ENCODE measurements around the gene CFL1. TPM values are rescaled to one million over a fixed set of nuclear protein-coding genes. Genes with fewer than 3 reads are reported as not detected.
A peak's percentile ranks its signal among the peaks of the same experiment; 100 is the strongest.

The CFL1 gene
- total and polyA plus RNA-seq, 8 donors = 389 to 1,430 (median 667) TPM

DNA sequence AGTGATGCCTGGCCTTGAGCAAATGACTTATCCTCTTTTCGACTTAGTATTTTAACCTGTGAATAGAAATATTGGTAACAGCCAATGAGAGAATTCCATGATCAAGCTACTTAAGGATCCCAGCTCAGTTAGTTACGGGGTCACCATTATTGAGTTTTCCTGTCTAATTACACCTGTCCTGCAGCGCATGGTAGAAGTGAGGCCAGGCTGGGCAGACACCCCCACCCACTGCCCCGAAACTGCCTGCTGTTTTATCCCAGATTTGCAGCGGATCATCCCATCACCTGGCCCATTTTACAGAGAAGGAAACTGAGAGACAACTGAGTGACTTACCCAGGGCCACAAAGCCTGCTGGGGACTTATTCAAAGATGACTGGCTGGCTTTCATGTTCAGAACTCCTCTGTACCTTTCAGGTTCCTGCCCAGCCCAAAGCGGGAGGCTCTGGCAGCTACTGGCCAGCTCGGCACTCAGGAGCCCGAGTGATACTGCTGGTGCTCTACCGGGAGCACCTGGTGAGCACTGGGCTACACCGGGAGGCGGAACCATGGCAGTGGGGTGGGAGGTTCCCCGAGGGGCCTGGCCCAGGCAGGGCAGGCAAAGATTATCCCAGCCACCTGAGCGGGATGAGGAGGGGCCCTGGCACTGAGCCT, 3.7 kb upstream of the CFL1 start:
- peak overlapping the region; percentile 94 to 99 (median 99) for H3K4me3 ChIP-seq

GRCh38 chr11:65861165-65861505, 3.2 kb upstream of the CFL1 start:
- no peak for DNase-seq
- WGBS, 5 donors = 6 to 12% (median 10%) methylated on average over 13 to 14 of the region's 14 CpGs
- no peaks in the 10 kb centered on the region for H3K27me3 ChIP-seq
- H3K4me1 ChIP-seq = peaks cover 18 to 58% (median 47%) of the 10 kb centered on the region in 4 donors
- peak overlapping the region; percentile 94 to 99 (median 99) for H3K4me3 ChIP-seq
- TF ChIP-seq POLR2A (IDR thresholded peaks at IDR 0.05) (no peak), CTCF (IDR thresholded peaks at IDR 0.05) (no peak), EP300 (IDR thresholded peaks at IDR 0.05) (no peak), POLR2AphosphoS5 (IDR thresholded peaks at IDR 0.05) (no peak)
- H3K27ac ChIP-seq = peak overlapping the region; percentile 92 to 98 (median 97)
- peaks cover 44 to 51% (median 47%) of the 10 kb centered on the region in 4 donors for H3K36me3 ChIP-seq
- H3K9me3 ChIP-seq = no peaks in the 10 kb centered on the region
- intact Hi-C loops (cut with DNase I; ENCODE audit: low total_unique reads) = no loop called here

More for the DNA sequence above, 3.7 kb upstream of the CFL1 start:
- H3K27me3 ChIP-seq = no peaks in the 10 kb centered on the region
- peak in 1 of 2 donors; percentile 28 for DNase-seq
- peaks cover 43 to 52% (median 50%) of the 10 kb centered on the region in 4 donors for H3K36me3 ChIP-seq
- H3K27ac ChIP-seq = peak overlapping the region in 4 of 5 donors; percentile 92 to 98 (median 97)
- H3K9me3 ChIP-seq = no peaks in the 10 kb centered on the region
- 80 to 87% (median 84%) methylated on average over 5 to 13 of the region's 13 CpGs for WGBS, 5 donors
- intact Hi-C loops (cut with DNase I; ENCODE audit: low total_unique reads) = no loop called here
- no peak for TF ChIP-seq POLR2A (IDR thresholded peaks at IDR 0.05)
- TF ChIP-seq CTCF (IDR thresholded peaks at IDR 0.05) = no peak
- TF ChIP-seq POLR2AphosphoS5 (IDR thresholded peaks at IDR 0.05) = no peak
- no peak for TF ChIP-seq EP300 (IDR thresholded peaks at IDR 0.05)
- H3K4me1 ChIP-seq = peaks cover 13 to 53% (median 42%) of the 10 kb centered on the region in 4 donors

- Histone ChIP-seq H3K27ac (peak within 1 kb of the TSS; percentile 92 to 98 (median 97)), H3K4me1 (peaks cover 25 to 64% (median 53%) of the 10 kb centered on the region in 4 donors), H3K27me3 (no peaks in the 10 kb centered on the region), H3K36me3 (peaks cover 44 to 51% (median 47%) of the 10 kb centered on the region in 4 donors), H3K9me3 (no peaks in the 10 kb centered on the region), H3K4me3 (peak within 1 kb of the TSS; percentile 94 to 99 (median 99))
- intact Hi-C loops (cut with DNase I; ENCODE audit: low total_unique reads) = no loop called here
- TF ChIP-seq POLR2AphosphoS5 (IDR thresholded peaks at IDR 0.05) (peak; percentile 74 to 96 (median 80)), POLR2A (IDR thresholded peaks at IDR 0.05) (peak in 1 of 4 donors; percentile 35), EP300 (IDR thresholded peaks at IDR 0.05) (no peak), CTCF (IDR thresholded peaks at IDR 0.05) (peak in 5 of 7 experiments; percentile 66 to 93 (median 79))
- 0 to 1% (median 0%) methylated on average over 66 to 78 of the region's 78 CpGs for WGBS, 5 donors
- DNase-seq = peak; percentile 98 to 99
Observed at GRCh38 chr11:65860278-65861164, 2.5 kb upstream of the CFL1 start, which contains the start of gene MUS81. TSS of gene MUS81 (plus strand) at chr11:65860433. CDS start at chr11:65860754, 321 bp downstream.

DNA sequence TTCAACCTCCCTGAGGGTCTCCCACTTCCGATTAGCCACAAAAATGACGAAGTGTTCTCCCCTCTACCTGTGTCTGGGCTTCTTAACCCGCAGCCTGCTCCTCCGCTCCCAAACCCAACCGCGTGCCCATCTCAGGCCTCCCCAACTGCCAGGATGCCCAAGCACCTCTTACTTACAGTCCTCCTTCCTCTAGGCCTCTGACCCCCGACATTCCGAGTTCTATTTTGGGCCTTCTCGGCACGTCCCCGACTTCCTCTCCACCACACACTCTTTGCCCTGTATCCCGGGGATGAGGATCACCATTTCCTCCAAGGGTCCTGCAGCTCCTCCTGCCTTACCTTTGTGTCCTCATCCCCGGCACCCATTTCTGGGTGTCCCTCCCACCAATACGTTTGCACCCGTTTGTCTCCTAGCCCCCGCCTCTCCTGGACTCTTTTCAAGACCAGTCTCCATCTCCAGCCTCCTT, 1.9 kb upstream of the CFL1 start:
- H3K9me3 ChIP-seq = no peaks in the 10 kb centered on the region
- no peak for DNase-seq
- H3K4me3 ChIP-seq = peak overlapping the region; percentile 94 to 99 (median 99)
- TF ChIP-seq POLR2A (IDR thresholded peaks at IDR 0.05) (no peak), CTCF (IDR thresholded peaks at IDR 0.05) (no peak), POLR2AphosphoS5 (IDR thresholded peaks at IDR 0.05) (no peak)
- no peaks in the 10 kb centered on the region for H3K27me3 ChIP-seq
- peaks cover 31 to 71% (median 60%) of the 10 kb centered on the region in 4 donors for H3K4me1 ChIP-seq
- intact Hi-C loops (cut with DNase I; ENCODE audit: low total_unique reads) = no loop called here
- 3 to 4% (median 4%) methylated on average over 16 of the region's 16 CpGs for WGBS, 5 donors
- H3K36me3 ChIP-seq = peaks cover 44 to 51% (median 47%) of the 10 kb centered on the region in 4 donors
- H3K27ac ChIP-seq = peak overlapping the region; percentile 92 to 98 (median 97)
